ACC112 (cell line): Measurements from ENCODE around the gene DEFB124.
A peak's percentile ranks its signal among the peaks of the same experiment; 100 is the strongest.
"Not testable (repeated sequence)": the region's sequence is repeated elsewhere in the genome, so short reads cannot be mapped to it uniquely, and the experiment has no call there.

Experiments
- H2AFZ ChIP-seq: fragments of 200-600 bp; sonication (generic); one replicate; pipeline ENCODE4 v1.6.0; 2017; ENCODE audit warnings: antibody characterized with exemption, low read length; ENCODE audit not compliant: unreplicated experiment
- H3K27ac ChIP-seq: fragments of 200-600 bp; sonication (generic); 2 replicates; pipeline ENCODE4 v1.5.1; 2014; ENCODE audit warnings: low read depth, mild to moderate bottlenecking, antibody characterized with exemption, low read length, moderate library complexity
- H3K27me3 ChIP-seq: fragments of 200-600 bp; sonication (generic); 2 replicates; pipeline ENCODE4 v1.6.1; 2014; ENCODE audit warnings: mild to moderate bottlenecking, antibody characterized with exemption, low read length, moderate library complexity, mixed read lengths; ENCODE audit not compliant: insufficient read depth
- H3K36me3 ChIP-seq: fragments of 200-600 bp; sonication (generic); 2 replicates; pipeline ENCODE4 v1.6.1; 2016; ENCODE audit warnings: mild to moderate bottlenecking, antibody characterized with exemption, low read length, moderate library complexity, mixed read lengths; ENCODE audit not compliant: insufficient read depth
- H3K4me1 ChIP-seq: fragments of 200-600 bp; sonication (generic); one replicate; pipeline ENCODE4 v1.6.1; 2016; ENCODE audit warnings: low read length, mixed read lengths; ENCODE audit not compliant: insufficient read depth, unreplicated experiment, control insufficient read depth
- H3K4me3 ChIP-seq: fragments of 200-600 bp; sonication (generic); 2 replicates; pipeline ENCODE4 v1.5.1; 2014; ENCODE audit warnings: mild to moderate bottlenecking, low read depth, low read length
- H3K79me2 ChIP-seq: fragments of 200-600 bp; sonication (generic); one replicate; pipeline ENCODE4 v1.6.0; 2016; ENCODE audit warnings: low read length; ENCODE audit not compliant: control insufficient read depth, unreplicated experiment, insufficient read depth

Gene DEFB124, protein sequence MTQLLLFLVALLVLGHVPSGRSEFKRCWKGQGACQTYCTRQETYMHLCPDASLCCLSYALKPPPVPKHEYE

DNA sequence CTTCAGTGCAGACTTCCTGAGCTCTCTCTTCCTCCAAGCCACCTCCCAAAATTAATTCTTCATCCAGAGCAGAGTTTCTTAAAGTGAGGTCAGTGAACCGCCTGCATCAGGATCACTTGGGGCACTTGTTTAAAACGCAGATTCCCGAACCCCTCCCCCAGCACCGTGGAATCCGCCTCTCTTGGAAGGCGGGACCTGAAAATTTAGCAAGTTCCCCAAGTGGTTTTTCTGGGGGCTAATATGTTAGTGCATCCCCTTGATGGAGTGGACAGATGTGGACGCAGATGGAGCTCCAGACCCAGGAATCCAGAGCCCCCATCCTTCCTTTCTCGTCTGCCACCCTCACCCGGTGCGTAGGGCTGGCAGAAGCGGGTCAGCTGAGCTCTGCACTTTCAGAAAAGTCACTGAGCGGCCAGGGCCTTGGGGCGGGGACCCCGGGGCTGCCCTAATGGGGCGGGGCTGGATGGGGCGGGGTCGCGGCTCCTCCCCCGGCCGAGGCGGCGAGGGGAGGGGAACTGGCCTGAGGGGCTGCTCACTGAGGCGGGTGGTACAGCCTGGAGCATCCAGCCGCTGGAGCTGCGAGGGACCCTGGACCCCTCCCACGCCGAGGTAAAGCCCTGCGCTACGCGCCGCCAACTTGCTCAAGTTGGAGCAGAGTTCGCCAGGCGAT, at the start of gene DEFB124, which contains the start of gene REM1:
TSS of gene DEFB124 (minus strand) at position 370 of the 670 bp plus-strand sequence. CDS start 2,114 bp downstream, outside the sequence.
TSS of gene REM1 (plus strand) at position 531 of the 670 bp plus-strand sequence. CDS start 1,158 bp downstream, outside the sequence.
- H3K79me2 ChIP-seq: no peaks in the 10 kb centered on the region
- H2AFZ ChIP-seq: peak within 1 kb of the TSS; percentile 44
- no peak within 1 kb of the TSS for H3K27ac ChIP-seq
- peak within 1 kb of the TSS; percentile 71 for H3K4me3 ChIP-seq
- H3K36me3 ChIP-seq: no peaks in the 10 kb centered on the region
- H3K27me3 ChIP-seq: 0 out of 2 replicates have a peak, but pooled peaks cover 6% of the 10 kb centered on the region
- H3K4me1 ChIP-seq: peaks cover 28% of the 10 kb centered on the region

DNA sequence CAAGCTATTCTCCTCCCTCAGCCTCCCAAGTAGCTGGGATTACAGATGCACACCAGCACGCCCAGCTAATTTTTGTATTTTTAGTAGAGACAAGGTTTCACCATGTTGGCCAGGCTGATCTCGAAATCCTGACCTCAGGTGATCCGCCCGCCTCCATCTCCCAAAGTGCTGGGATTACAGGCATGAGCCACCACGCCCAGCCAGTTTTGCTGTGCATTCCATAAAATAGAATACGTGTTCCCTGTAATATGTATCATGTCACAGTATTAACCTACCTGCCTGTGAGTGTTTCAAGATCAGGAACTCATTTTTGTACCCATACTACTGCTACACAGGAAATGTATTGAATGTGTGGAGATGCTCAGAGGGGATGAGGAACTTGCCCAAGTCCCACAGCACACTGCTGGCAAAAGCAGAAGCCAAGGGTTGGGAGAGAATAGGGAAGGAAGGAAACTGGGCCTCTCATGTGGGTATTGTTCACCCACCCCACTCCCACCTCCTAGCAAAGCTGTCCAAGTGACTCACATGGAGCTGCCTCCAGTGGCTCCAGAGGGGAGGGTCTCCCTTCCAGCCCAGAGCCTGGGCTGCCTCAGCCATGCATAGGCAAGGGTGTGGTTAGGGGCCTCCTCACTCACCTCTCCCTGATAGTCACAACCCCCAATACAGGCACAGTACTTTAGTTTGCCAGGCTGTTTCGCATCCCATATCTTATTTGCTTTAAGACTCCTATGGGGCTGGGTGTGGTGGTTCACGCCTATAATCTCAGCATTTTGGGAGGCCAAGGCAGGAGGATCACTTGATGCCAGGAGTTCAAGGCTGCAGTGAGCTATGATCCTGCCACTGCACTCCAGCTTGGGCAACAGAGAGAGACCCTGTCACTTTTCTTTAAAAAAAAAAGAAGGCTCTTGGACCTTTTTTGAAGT, 48.7 kb upstream of the DEFB124 start:
- Histone ChIP-seq H3K79me2 (peaks cover 74% of the 10 kb centered on the region), H3K27ac (no peak overlapping the region), H2AFZ (no peak overlapping the region), H3K4me3 (no peak overlapping the region), H3K4me1 (peaks cover 35% of the 10 kb centered on the region), H3K27me3 (no peaks in the 10 kb centered on the region), H3K36me3 (peaks cover 17% of the 10 kb centered on the region)

DNA sequence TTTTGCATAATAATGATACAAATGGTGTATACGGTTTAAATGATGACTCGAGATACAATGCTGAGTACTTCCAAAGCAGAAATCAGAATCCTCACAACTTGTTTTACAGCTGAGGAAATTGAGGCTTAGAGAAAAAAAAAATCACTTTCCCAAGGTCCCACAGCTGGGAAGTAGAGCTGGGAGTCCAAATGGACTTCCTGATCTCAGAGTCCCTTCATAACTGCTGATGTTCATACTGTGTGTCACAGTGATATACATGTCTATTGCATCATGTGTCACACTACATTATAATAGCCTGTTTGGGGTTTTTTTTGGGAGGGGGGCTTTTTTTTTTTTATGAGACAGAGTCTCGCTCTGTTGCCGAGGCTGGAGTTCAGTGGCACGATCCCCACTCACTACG, 47.8 kb upstream of the DEFB124 start:
- peaks cover 35% of the 10 kb centered on the region for H3K4me1 ChIP-seq
- no peak overlapping the region for H2AFZ ChIP-seq
- peaks cover 77% of the 10 kb centered on the region for H3K79me2 ChIP-seq
- H3K27me3 ChIP-seq: no peaks in the 10 kb centered on the region
- no peak overlapping the region for H3K4me3 ChIP-seq
- H3K36me3 ChIP-seq: peaks cover 14% of the 10 kb centered on the region
- no peak overlapping the region for H3K27ac ChIP-seq

DNA sequence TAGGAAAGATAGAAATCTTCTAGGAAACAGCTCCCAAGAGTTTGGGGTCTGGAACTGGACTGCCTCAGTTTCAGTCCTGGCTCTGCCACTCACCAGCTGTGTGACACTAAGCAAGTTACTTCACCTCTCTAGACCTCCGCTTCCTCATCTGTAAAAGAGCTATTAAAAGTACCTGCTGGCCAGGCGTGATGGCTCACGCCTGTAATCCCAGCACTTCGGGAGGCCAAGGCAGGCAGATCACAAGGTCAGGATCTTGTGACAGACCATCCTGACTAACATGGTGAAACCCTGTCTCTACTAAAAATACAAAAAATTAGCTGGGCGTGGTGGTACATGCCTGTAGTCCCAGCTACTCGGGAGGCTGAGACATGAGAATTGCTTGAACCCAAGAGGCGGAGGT, 46.3 kb upstream of the DEFB124 start:
- peak overlapping the region; percentile 15; the same call in 1 of the 2 replicates for H3K27ac ChIP-seq
- peaks cover 48% of the 10 kb centered on the region for H3K4me1 ChIP-seq
- not testable (repeated sequence) for H3K27me3 ChIP-seq, H2AFZ ChIP-seq, H3K4me3 ChIP-seq
- peaks cover 11% of the 10 kb centered on the region for H3K36me3 ChIP-seq
- peaks cover 83% of the 10 kb centered on the region for H3K79me2 ChIP-seq

DNA sequence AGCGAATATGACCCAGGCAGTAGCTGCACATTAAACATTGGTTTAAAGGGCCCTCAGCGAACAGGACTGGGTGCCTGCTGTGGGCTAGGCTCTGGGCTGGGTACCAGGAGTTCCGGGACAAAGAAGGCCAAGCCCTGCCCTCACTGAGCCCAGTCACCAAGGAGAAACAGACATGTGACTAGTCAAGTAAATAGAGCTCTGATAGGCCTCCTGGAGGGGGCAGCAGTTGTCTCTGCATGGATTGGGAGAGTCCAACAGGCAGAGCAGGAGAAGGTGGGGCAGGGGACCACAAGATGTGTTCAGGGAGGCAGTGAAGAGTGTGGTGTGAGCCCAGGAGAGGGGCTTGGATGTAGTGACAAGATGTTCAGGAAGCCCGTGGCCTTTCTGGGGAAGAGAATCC, 42.4 kb upstream of the DEFB124 start:
- peaks cover 43% of the 10 kb centered on the region for H3K4me1 ChIP-seq
- peaks cover 7% of the 10 kb centered on the region; the same call in 1 of the 2 replicates for H3K36me3 ChIP-seq
- peaks cover 74% of the 10 kb centered on the region for H3K79me2 ChIP-seq
- no peak overlapping the region for H2AFZ ChIP-seq
- H3K27me3 ChIP-seq: no peaks in the 10 kb centered on the region
- peak overlapping the region; percentile 53 for H3K27ac ChIP-seq
- peak overlapping the region; percentile 94 for H3K4me3 ChIP-seq

DNA sequence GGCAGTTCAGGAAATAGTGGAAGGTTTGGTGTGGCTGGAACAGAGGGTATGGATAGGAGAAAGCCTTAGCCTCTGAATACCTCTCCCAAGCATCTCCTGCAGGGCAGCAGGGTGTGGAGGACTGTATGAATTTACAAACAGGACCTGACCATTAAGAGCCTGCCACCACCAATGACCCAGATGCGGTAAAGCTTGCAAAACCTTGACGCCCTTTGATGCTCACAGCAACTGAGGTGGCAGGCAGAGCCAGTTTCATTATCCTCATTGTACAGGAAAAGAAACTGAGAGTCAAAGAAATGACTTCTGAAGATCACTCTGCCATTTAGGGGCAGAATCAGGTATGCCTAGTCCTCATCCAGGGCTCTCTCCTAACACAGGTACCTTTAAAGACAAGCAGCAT, 41.7 kb upstream of the DEFB124 start:
- Histone ChIP-seq H3K4me1 (peaks cover 37% of the 10 kb centered on the region), H3K27me3 (no peaks in the 10 kb centered on the region), H2AFZ (no peak overlapping the region), H3K27ac (peak overlapping the region; percentile 53), H3K4me3 (peak overlapping the region; percentile 94), H3K36me3 (peaks cover 7% of the 10 kb centered on the region; the same call in 1 of the 2 replicates), H3K79me2 (peaks cover 67% of the 10 kb centered on the region)

DNA sequence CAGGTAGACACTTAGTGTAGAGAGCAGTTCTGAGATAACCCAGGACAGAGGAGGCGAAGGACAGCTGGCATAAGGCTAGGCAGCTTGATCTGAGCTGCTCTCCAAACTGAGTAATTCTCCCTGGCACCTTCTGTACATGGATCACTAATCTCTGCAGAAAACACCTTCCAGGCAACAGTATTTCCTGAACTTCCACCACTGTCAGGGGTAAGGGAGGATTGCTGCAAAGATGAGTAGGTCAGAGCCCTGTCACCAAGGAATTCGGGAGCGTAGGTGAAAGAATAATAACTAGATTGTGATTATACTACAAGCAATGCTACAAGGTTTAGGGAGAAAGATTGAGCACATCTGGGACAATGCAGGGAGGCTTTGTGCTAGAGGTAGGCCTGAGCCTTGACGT, 41.2 kb upstream of the DEFB124 start:
- Histone ChIP-seq H3K27ac (0 out of 2 replicates have a peak overlapping the region, but pooled peaks have one; percentile 53), H3K79me2 (peaks cover 63% of the 10 kb centered on the region), H3K27me3 (no peaks in the 10 kb centered on the region), H2AFZ (no peak overlapping the region), H3K4me1 (peaks cover 33% of the 10 kb centered on the region), H3K4me3 (peak overlapping the region; percentile 94), H3K36me3 (peaks cover 7% of the 10 kb centered on the region; the same call in 1 of the 2 replicates)

DNA sequence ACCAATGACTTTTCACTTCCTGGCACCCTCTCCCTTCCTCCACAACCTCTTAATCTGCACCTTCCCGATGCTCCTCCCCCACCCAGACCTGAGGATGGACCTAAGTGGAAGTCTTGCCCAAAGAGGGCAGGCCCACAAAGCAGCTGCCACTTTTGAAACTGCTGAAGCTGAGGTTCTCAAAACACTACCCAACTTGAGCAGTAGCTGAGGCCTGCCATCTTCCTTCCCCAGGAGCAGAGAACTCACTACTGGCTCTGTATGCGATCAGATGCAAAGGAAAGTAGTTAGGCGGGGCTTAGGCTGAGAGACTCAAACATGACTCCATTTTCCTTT, 40.8 kb upstream of the DEFB124 start:
- Histone ChIP-seq H2AFZ (no peak overlapping the region), H3K27ac (no peak overlapping the region), H3K36me3 (peaks cover 3% of the 10 kb centered on the region; the same call in 1 of the 2 replicates), H3K27me3 (no peaks in the 10 kb centered on the region), H3K79me2 (peaks cover 59% of the 10 kb centered on the region), H3K4me3 (peak overlapping the region; percentile 94), H3K4me1 (peaks cover 29% of the 10 kb centered on the region)

DNA sequence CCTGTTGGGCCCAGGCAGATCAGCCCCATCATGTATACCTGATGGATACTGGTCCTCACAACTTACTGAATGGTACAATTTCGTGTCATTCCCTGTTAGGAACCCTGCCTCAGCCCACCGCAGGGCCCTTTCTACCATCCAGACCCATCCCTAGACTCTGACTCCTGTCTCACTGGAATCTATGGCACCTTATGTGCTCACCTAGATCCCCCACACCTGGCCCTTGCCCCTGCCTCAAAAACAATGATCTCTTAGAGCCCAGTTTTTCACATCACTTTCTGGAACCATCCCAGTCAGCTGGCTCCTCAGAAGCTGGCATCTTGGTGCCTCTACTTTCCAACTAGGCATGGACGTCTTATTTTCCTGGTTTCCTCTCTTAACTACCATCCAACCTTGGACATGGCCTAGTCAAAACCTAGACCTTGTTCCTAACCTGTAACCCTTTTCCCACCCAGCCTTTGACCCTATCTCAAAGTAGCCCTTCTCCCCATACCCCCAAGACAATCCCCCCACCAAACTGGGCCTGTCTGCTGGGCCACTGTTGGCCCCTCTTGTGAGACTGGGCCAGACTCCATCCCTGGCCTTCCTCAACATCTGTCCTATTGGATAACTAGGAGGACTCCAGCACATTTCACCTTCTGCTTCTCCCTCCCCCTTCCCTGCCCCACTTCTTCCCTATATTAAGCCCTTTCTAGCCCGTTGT, 40.3 kb upstream of the DEFB124 start:
- H2AFZ ChIP-seq: no peak overlapping the region
- no peaks in the 10 kb centered on the region for H3K27me3 ChIP-seq
- H3K27ac ChIP-seq: peak overlapping the region; percentile 48
- no peaks in the 10 kb centered on the region; the same call in 1 of the 2 replicates for H3K36me3 ChIP-seq
- peaks cover 54% of the 10 kb centered on the region for H3K79me2 ChIP-seq
- H3K4me1 ChIP-seq: peaks cover 24% of the 10 kb centered on the region
- peak overlapping the region; percentile 94 for H3K4me3 ChIP-seq
